ENCODE results near the gene CCDC160.
"Not testable (repeated sequence)": the region's sequence is repeated elsewhere in the genome, so short reads cannot be mapped to it uniquely, and the experiment has no call there.

CCDC160 gene

GRCh38 chrX:134236626-134237614 lies at the start of gene CCDC160:
Gene CCDC160, plus strand, starts transcription at chrX:134237182. Its CDS starts 7,619 bp downstream, at chrX:134244801.
- DNase-seq (ENCODE audit: low read depth in 3 of 3) = no peak

GRCh38 chrX:134191281-134191680 lies 45.7 kb upstream of the CCDC160 start:
- no peak for DNase-seq (ENCODE audit: low read depth in 3 of 3)

- DNase-seq (ENCODE audit: low read depth in 3 of 3) = no peak
Observed at GRCh38 chrX:134194915-134195314, 42.1 kb upstream of the CCDC160 start.

GRCh38 chrX:134202561-134202960 lies 34.4 kb upstream of the CCDC160 start:
- no peak for DNase-seq (ENCODE audit: low read depth in 3 of 3)

GRCh38 chrX:134206221-134206620 lies 30.8 kb upstream of the CCDC160 start:
- no peak for DNase-seq (ENCODE audit: low read depth in 3 of 3)

GRCh38 chrX:134210465-134210864 lies 26.5 kb upstream of the CCDC160 start:
- no peak for DNase-seq (ENCODE audit: low read depth in 3 of 3)

GRCh38 chrX:134235236-134235635 lies 1.7 kb upstream of the CCDC160 start:
- no peak for DNase-seq (ENCODE audit: low read depth in 3 of 3)

GRCh38 chrX:134238144-134238543 lies 1.2 kb downstream of the CCDC160 start:
- not testable (repeated sequence) for DNase-seq (ENCODE audit: low read depth in 3 of 3)

- no peak for DNase-seq (ENCODE audit: low read depth in 3 of 3)
Observed at GRCh38 chrX:134239016-134239415, 2.0 kb downstream of the CCDC160 start.

GRCh38 chrX:134240209-134240608 lies 3.2 kb downstream of the CCDC160 start:
- DNase-seq (ENCODE audit: low read depth in 3 of 3) = no peak

GRCh38 chrX:134241960-134242619 lies 5.1 kb downstream of the CCDC160 start:
- DNase-seq (ENCODE audit: low read depth in 3 of 3) = no peak

- DNase-seq (ENCODE audit: low read depth in 3 of 3) = no peak
Observed at GRCh38 chrX:134244043-134244442, 7.1 kb downstream of the CCDC160 start.

GRCh38 chrX:134246282-134246681 lies 9.3 kb downstream of the CCDC160 start:
- no peak for DNase-seq (ENCODE audit: low read depth in 3 of 3)

GRCh38 chrX:134247492-134247891 lies 10.5 kb downstream of the CCDC160 start:
- no peak for DNase-seq (ENCODE audit: low read depth in 3 of 3)

- DNase-seq (ENCODE audit: low read depth in 3 of 3) = no peak
Observed at GRCh38 chrX:134249241-134249640, 12.3 kb downstream of the CCDC160 start.

GRCh38 chrX:134251241-134251640 lies 14.3 kb downstream of the CCDC160 start:
- DNase-seq (ENCODE audit: low read depth in 3 of 3) = no peak

- DNase-seq (ENCODE audit: low read depth in 3 of 3) = no peak
Observed at GRCh38 chrX:134254511-134254910, 17.5 kb downstream of the CCDC160 start.

- DNase-seq (ENCODE audit: low read depth in 3 of 3) = no peak
Observed at GRCh38 chrX:134255555-134255954, 18.6 kb downstream of the CCDC160 start.

- DNase-seq (ENCODE audit: low read depth in 3 of 3) = no peak
Observed at GRCh38 chrX:134256684-134257083, 19.7 kb downstream of the CCDC160 start.

- no peak for DNase-seq (ENCODE audit: low read depth in 3 of 3)
Observed at GRCh38 chrX:134258202-134258601, 21.2 kb downstream of the CCDC160 start.

GRCh38 chrX:134285934-134286333 lies 49.0 kb downstream of the CCDC160 start:
- not testable (repeated sequence) for DNase-seq (ENCODE audit: low read depth in 3 of 3)

- DNase-seq (ENCODE audit: low read depth in 3 of 3) = no peak
Observed at GRCh38 chrX:134287346-134287745, 50.4 kb downstream of the CCDC160 start.

- no peak for DNase-seq (ENCODE audit: low read depth in 3 of 3)
Observed at GRCh38 chrX:134294548-134294947, 57.6 kb downstream of the CCDC160 start.

Data from stimulated activated CD4-positive, alpha-beta T cell treated with anti-CD3 and anti-CD28 coated beads, TNF-alpha, amount 100 ng/mL, for 4 hours (primary cell).